HG02885 (cell line): Measurements from ENCODE around the gene MIER3.

ENCODE experiments used
- ATAC-seq: cut with Tn5 transposase; IDR thresholded peaks from one replicate; pipeline ENCODE4 v1.9.1; 2021; ENCODE audit warnings: mild to moderate bottlenecking; ENCODE audit not compliant: unreplicated experiment, poor library complexity

Gene MIER3

GRCh38 chr5:56961746-56962145, 9.8 kb upstream of the MIER3 start:
- no peak for ATAC-seq

GRCh38 chr5:56959326-56959725, 7.4 kb upstream of the MIER3 start:
- no peak for ATAC-seq

DNA sequence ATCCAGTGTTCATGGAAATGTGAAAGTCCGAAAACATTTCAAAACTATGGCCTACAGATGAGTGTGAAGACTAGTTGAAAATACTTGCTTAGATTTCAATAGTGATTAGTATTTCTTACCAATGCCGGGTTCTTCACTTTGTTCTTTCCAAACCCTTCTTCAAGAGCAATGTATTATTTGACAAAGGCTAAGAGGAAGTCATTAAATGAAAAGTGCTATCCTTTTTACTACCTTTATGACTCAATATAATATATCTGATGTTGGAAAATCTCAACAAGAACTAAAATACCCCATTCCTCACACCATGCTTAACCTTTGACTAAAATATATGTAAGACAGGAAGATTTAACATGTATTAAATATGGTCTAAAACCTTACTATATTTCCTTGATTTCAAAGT, 6.7 kb upstream of the MIER3 start:
- ATAC-seq, result no peak

- no peak for ATAC-seq
These were observed 2.3 kb upstream of the MIER3 start for GRCh38 chr5:56954262-56954661.

DNA sequence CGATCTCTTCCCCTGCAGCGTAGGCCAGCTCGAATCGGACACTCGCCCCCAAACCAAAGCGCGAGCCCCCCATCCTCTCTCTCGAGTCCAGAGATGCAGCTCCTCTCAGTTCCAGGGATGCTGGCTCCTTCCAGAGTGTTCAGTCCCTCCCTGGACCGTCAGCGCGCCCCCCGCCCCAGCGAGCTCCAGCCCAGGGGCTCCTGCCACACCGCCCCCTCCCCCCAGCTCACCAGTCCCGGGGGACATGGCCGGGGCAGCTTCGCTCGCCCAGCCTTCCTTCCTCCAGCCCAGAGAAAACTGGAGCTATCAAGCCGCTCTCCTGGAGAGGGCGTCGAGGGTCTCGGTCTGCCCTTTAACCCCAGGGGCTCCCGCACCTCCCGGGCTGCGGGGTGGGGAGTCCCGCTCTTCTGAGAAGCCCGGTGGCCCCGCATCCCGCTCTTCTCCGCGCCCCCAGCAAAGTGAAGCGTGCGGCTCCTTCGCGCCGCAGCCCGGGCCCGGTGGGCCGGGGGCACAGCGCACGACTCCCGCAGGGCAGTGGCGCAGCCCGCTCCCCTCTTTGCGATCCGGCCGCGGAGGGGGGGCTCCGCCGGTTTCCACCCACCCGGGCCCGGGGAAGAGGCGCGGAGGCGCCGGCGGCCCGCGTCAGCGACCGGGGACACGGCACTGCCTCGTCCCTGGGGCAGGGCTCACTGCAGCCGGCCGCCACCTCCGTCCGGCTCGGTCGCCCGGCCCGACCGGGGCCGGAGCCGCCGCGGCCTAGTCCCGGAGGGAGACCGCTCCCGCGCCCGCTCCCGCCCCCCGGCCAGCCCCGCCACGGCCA, 587 bp downstream of the MIER3 start:
- ATAC-seq, result peak; percentile 59

GRCh38 chr5:56950626-56951125, 1.2 kb downstream of the MIER3 start:
- peak; percentile 55 for ATAC-seq

DNA sequence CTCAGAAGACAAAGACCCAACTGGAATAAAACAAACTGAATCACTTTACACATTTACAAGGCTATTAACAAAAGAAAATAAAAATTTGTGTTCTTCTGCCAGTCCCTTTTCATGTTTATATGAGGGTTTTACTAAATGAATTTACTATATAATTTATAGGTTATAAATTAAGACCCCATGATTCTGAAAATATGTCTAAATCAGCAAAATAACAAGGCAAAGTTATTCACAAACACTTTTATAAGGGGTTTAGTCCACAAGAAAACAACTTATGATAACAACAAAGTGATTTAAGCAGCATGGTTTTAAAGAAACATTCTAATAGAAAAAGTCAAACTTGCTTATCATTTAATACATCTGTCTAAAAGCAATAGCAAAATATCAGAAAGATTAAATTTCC, 4.9 kb downstream of the MIER3 start:
- ATAC-seq, result no peak

GRCh38 chr5:56941981-56942380, 9.9 kb downstream of the MIER3 start:
- no peak for ATAC-seq

- ATAC-seq, result no peak
These were observed 13.1 kb downstream of the MIER3 start for GRCh38 chr5:56938858-56939257.

DNA sequence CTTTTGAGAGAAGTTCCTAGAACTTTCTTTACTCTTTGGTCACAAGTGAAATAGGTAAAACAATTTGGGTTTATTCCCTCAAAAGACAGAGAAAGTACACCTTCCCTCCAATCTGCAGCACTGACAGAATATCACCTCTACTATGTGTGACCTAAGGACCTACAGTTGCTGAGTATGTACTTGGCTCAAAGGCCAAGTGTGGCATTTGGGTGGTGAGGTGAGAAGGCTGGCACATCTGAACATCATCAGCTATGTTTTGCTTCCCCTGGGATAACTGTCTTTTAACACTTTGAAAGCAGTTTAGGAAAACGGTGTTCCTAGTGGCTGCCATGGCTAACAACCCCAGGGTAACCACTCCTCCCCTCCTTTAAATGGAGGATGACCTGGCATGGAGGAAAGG, 17.6 kb downstream of the MIER3 start:
- ATAC-seq, result no peak

GRCh38 chr5:56922922-56923321, 29.0 kb downstream of the MIER3 start:
- ATAC-seq, result no peak

- no peak for ATAC-seq
These were observed 31.8 kb downstream of the MIER3 start for GRCh38 chr5:56919942-56920662.

GRCh38 chr5:56918054-56918453, 33.9 kb downstream of the MIER3 start:
- no peak for ATAC-seq

- ATAC-seq, result no peak
These were observed 34.4 kb downstream of the MIER3 start for GRCh38 chr5:56917534-56917933.

DNA sequence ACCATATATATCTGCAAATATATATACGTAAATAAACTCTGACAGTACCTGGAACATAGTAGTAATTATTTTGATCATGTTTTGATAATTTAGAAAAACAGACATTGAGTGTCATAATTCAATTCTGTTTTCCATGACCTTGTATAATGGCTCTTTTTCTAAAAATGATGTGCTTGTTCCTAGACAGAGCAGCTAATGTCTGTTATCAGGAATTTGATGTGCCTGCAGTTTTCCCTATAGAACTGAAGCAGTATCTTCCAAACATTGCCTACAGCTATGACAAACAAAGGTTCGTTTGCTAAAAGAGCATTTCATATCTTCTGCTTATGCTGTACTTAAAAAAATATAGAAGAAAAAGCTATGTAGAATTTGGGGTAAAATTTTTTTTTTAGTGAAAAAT, 37.2 kb downstream of the MIER3 start:
- ATAC-seq, result no peak

GRCh38 chr5:56913766-56914165, 38.2 kb downstream of the MIER3 start:
- ATAC-seq, result no peak

DNA sequence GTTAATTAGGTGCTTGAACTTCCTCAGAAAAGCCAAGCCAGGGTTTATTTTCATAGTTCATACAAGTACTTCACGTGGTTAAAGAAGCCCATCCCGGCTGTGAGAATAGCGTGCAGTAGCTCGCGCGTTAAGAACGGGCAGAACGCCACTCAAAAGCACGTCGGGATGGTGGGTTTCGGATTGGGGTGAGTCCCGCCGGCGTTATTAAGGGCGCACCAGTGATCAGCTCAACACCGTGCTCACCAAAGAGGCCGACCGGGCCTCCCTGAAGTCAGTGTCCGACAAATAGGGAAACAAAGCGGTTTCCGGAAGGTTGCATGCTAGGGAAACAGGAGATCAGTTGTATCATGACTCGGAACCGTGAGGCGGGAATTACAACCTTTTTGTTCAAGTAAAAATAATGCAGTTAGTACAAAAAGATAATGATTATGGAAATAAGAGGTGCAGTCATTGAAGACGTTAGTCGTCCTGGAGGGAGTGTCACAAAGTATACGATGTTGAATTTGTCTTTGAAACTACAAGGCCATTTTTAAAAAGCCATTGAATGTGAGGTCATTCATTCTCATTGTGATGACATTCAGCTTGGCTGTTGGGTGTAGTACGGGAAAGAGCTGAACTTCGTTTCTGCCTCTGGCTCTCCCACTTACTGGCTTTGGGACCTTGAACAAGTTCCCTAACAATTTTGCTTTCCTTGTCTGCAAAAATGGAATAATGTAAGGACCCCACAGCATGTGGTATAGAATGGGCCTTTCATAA, 41.5 kb downstream of the MIER3 start:
- peak; percentile 21 for ATAC-seq

- peak; percentile 85 for ATAC-seq
These were observed 42.4 kb downstream of the MIER3 start, which contains the start of gene SETD9 for GRCh38 chr5:56909294-56910209. SETD9 (plus strand) TSS chr5:56909596; CDS start chr5:56909646, 50 bp downstream.

DNA sequence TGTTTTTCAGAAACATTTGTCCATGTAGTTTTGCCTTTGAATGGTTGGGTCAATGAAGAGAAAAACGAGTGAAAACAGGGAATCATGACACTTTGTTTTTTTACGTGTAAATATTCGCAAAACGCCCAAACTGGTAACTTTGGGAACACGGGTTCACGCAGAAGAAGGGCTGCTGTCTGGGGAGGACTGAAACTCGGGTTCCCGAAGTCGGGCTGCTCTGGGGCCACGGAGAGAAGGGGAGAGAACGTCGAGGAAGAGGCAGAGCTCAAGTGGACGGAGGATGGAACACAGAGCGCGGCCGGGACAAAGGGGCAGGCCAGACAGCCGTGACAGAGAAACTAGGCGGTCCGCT, 43.0 kb downstream of the MIER3 start:
- peak; percentile 44 for ATAC-seq
